CD4-positive, alpha-beta T cell treated with Interleukin-6 for 4 hours (primary cell): ENCODE data around the gene TSPAN1.

Source experiments
- DNase-seq: peaks from one replicate; pipeline ENCODE4 v3.0.0-alpha.2; 2020; ENCODE audit warnings: mixed read lengths

The TSPAN1 gene

GRCh38 chr1:46188295-46189030 lies 13.6 kb downstream of the TSPAN1 start:
- DNase-seq: no peak

- DNase-seq: no peak
These were observed 15.7 kb downstream of the TSPAN1 start for GRCh38 chr1:46190539-46190938.

GRCh38 chr1:46191033-46191701 lies 16.3 kb downstream of the TSPAN1 start:
- DNase-seq: no peak

- DNase-seq: no peak
These were observed 17.3 kb downstream of the TSPAN1 start for GRCh38 chr1:46192171-46192570.

GRCh38 chr1:46193285-46193684 lies 18.4 kb downstream of the TSPAN1 start:
- DNase-seq: no peak

GRCh38 chr1:46193984-46194570 lies 19.2 kb downstream of the TSPAN1 start:
- DNase-seq: no peak

GRCh38 chr1:46194641-46195193 lies 19.8 kb downstream of the TSPAN1 start:
- no peak for DNase-seq

- DNase-seq: no peak
These were observed 21.7 kb downstream of the TSPAN1 start for GRCh38 chr1:46196609-46197008.

- no peak for DNase-seq
These were observed 22.7 kb downstream of the TSPAN1 start for GRCh38 chr1:46197560-46197963.

- peak; percentile 80 for DNase-seq
These were observed 23.3 kb downstream of the TSPAN1 start, which contains the start of gene POMGNT1 for GRCh38 chr1:46197964-46198811. Gene POMGNT1 (minus strand): TSS chr1:46198434. CDS start chr1:46197821, 613 bp downstream.

GRCh38 chr1:46199233-46199749 lies 24.4 kb downstream of the TSPAN1 start:
- no peak for DNase-seq

GRCh38 chr1:46203738-46204405 lies 29.0 kb downstream of the TSPAN1 start:
- no peak for DNase-seq

GRCh38 chr1:46204406-46204742 lies 29.5 kb downstream of the TSPAN1 start:
- no peak for DNase-seq

GRCh38 chr1:46205141-46205540 lies 30.3 kb downstream of the TSPAN1 start:
- DNase-seq: no peak

- DNase-seq: no peak
These were observed 30.9 kb downstream of the TSPAN1 start for GRCh38 chr1:46205791-46206190.

- no peak for DNase-seq
These were observed 31.5 kb downstream of the TSPAN1 start for GRCh38 chr1:46206399-46206798.

- no peak for DNase-seq
These were observed 35.7 kb downstream of the TSPAN1 start for GRCh38 chr1:46210561-46210960.

GRCh38 chr1:46211051-46211450 lies 36.2 kb downstream of the TSPAN1 start:
- no peak for DNase-seq

GRCh38 chr1:46215504-46215903 lies 40.6 kb downstream of the TSPAN1 start:
- DNase-seq: no peak

GRCh38 chr1:46218443-46218842 lies 43.6 kb downstream of the TSPAN1 start:
- no peak for DNase-seq

GRCh38 chr1:46219551-46220520 lies 44.9 kb downstream of the TSPAN1 start:
- no peak for DNase-seq
